K562 (cell line): Measurements from ENCODE around the gene OR5D16. TPM values are rescaled to one million over a fixed set of nuclear protein-coding genes. Genes with fewer than 3 reads are reported as not detected.

Experiments used
- ATAC-seq: fragments of 200-7000 bp; cut with Tn5 transposase; 3 replicates; pipeline ENCODE4 v1.9.1; 2020; ENCODE audit warnings: moderate library complexity
- Bru-seq: library from RNA; stranded (reverse); fragments of 400-500 nt; gene quantifications from one replicate; lab custom pipeline; 2021; lab: Mats Ljungman, UMichigan
- BruChase-seq, 2 experiments: library from RNA; stranded (reverse); fragments of 400-500 nt; gene quantifications; one replicate each; lab custom pipeline; 2021; lab: Mats Ljungman, UMichigan
- BruUV-seq: library from RNA; stranded (reverse); fragments of 400-500 nt; replicated peaks from 2 replicates; lab custom pipeline; 2021; lab: Mats Ljungman, UMichigan
- CTCF ChIA-PET: fragments of 300-600 bp; formaldehyde crosslinking; extraction: SDS; loops from one replicate; lab custom pipeline; 2021; ENCODE audit warnings: low intra/inter-chr PET ratio; lab: Yijun Ruan, JAX
- POLR2A ChIA-PET: fragments of 300-600, 350-650 bp; sonication (Branson Sonifier 250); formaldehyde crosslinking; extraction: SDS; loops from one replicate; lab custom pipeline; 2021; ENCODE audit warnings: antibody characterized with exemption, inconsistent platforms; lab: Yijun Ruan, JAX
- DNase-seq, 4 experiments: peaks; one replicate each; pipeline versions ENCODE4 v3.0.0 to v3.0.0-alpha.2; 2011 to 2018; ENCODE audit warnings: low spot score in 3 of 4, mixed read lengths in 3 of 4; ENCODE audit errors: extremely low read depth in 1 of 4
- FAIRE-seq: peaks from 2 replicates; lab custom pipeline; 2011; peaks lifted over from hg19 to GRCh38; lab: Jason Lieb, UNC
- H2AFZ ChIP-seq: 2 replicates; pipeline ENCODE4 v1.6.0; 2011; ENCODE audit warnings: low read depth, low read length, control low read depth, inconsistent platforms
- H3K27ac ChIP-seq: fragments of 200-600 bp; 3 replicates; pipeline ENCODE4 v1.8.0; 2011; ENCODE audit warnings: low read depth, mild to moderate bottlenecking, control low read depth, inconsistent platforms, low read length, moderate library complexity, mixed read lengths; ENCODE audit errors: extremely low read depth
- H3K27me3 ChIP-seq, 2 experiments: fragments of 300-600 bp in 1 of 2; 2 replicates in 1 of 2; 3 replicates in 1 of 2; pipeline versions ENCODE4 v1.6.0 to v1.8.0; 2011; ENCODE audit warnings: inconsistent platforms in 2 of 2, low read length in 2 of 2, mild to moderate bottlenecking in 1 of 2, mixed read lengths in 1 of 2, moderate library complexity in 1 of 2; ENCODE audit not compliant: control insufficient read depth in 2 of 2, insufficient read depth in 2 of 2
- H3K36me3 ChIP-seq: fragments of 300-600 bp; 3 replicates; pipeline ENCODE4 v1.8.0; 2011; ENCODE audit warnings: mild to moderate bottlenecking, low read length, inconsistent platforms; ENCODE audit not compliant: control insufficient read depth, insufficient read depth
- H3K4me1 ChIP-seq, 2 experiments: fragments of 200-600 bp in 1 of 2; replicated peaks in 1 of 2; 2 replicates in 1 of 2; 3 replicates in 1 of 2; pipeline versions ENCODE4 v1.5.1 to v1.8.0; 2011; ENCODE audit warnings: inconsistent platforms in 2 of 2, low read length in 2 of 2, mild to moderate bottlenecking in 1 of 2, mixed read lengths in 1 of 2, moderate library complexity in 1 of 2; ENCODE audit not compliant: control insufficient read depth in 2 of 2, insufficient read depth in 2 of 2
- H3K4me2 ChIP-seq: 2 replicates; pipeline ENCODE4 v1.6.1; 2011; ENCODE audit warnings: low read length, control low read depth, inconsistent platforms, mixed read lengths; ENCODE audit not compliant: insufficient read depth
- H3K4me3 ChIP-seq: fragments of 200-600 bp; sonication (generic), shearing (Covaris generic); 2 replicates; pipeline ENCODE4 v1.5.1; 2016; ENCODE audit warnings: control low read depth, inconsistent platforms
- H3K79me2 ChIP-seq: fragments of 200-600 bp; 3 replicates; pipeline ENCODE4 v1.8.0; 2011; ENCODE audit warnings: low read length, inconsistent platforms; ENCODE audit not compliant: control insufficient read depth, insufficient read depth
- H3K9ac ChIP-seq, 2 experiments: 2 replicates each; pipeline versions ENCODE4 v1.6.0 to v1.6.1; 2011; ENCODE audit warnings: low read depth in 2 of 2, low read length in 2 of 2, control low read depth in 1 of 2, inconsistent platforms in 1 of 2, mild to moderate bottlenecking in 1 of 2, mixed read lengths in 1 of 2; ENCODE audit not compliant: insufficient read depth in 1 of 2
- H3K9me1 ChIP-seq: one replicate; pipeline ENCODE4 v1.6.0; 2011; ENCODE audit warnings: inconsistent platforms, mild to moderate bottlenecking, low read length, moderate library complexity; ENCODE audit not compliant: control insufficient read depth, insufficient read depth
- H3K9me3 ChIP-seq: replicated peaks from 2 replicates; pipeline ENCODE4 v1.5.1; 2011; ENCODE audit warnings: low read depth, low read length, inconsistent platforms; ENCODE audit not compliant: control insufficient read depth, insufficient read depth
- H4K20me1 ChIP-seq: replicated peaks from 2 replicates; pipeline ENCODE4 v1.6.1; 2011; ENCODE audit warnings: low read length, inconsistent platforms, mixed read lengths; ENCODE audit not compliant: control insufficient read depth, insufficient read depth
- FOXJ3 ChIP-seq: sonication (generic); formaldehyde crosslinking; IDR thresholded peaks from 2 replicates; pipeline ENCODE4 v1.4.0; 2020; ENCODE audit warnings: mild to moderate bottlenecking, missing genetic modification reagents
- HDAC6 ChIP-seq: IDR thresholded peaks from 2 replicates; pipeline ENCODE4 v1.6.1; 2012; ENCODE audit warnings: low read depth, mild to moderate bottlenecking, control low read depth, inconsistent platforms, low read length, moderate library complexity
- ZBTB9 ChIP-seq: fragments of 450-650 bp; formaldehyde crosslinking; IDR thresholded peaks from 2 replicates; pipeline ENCODE4 v1.4.0; 2020; ENCODE audit warnings: mild to moderate bottlenecking, moderate library complexity
- ZNF165 ChIP-seq: fragments of 250-450 bp; sonication (Bioruptor Pico); IDR thresholded peaks from 2 replicates; pipeline ENCODE4 v1.4.0; 2020; ENCODE audit warnings: borderline replicate concordance
- ZNF589 ChIP-seq: fragments of 200-800 bp; sonication (Bioruptor generic); IDR thresholded peaks from 2 replicates; pipeline ENCODE4 v1.6.1; 2016; ENCODE audit warnings: low read depth, missing genetic modification characterization, missing compliant biosample characterization
- WGBS: fragments of 100-300 bp; shearing (Covaris generic); methylation state at CpG from one replicate; pipeline ENCODE4 v1.1.6; 2016; ENCODE audit warnings: low coverage, mixed read lengths; ENCODE audit not compliant: insufficient coverage; ENCODE audit errors: missing lambda C conversion rate; 5-methylcytosine and 5-hydroxymethylcytosine counted together
- in situ Hi-C: fragments of 300-500 bp; cut with MboI; formaldehyde crosslinking; loops from 4 replicates; pipeline ENCODE4 v1.15.0; 2018; ENCODE audit warnings: inconsistent platforms, mixed read lengths
- intact Hi-C: fragments of 100-400 bp; cut with micrococcal nuclease; formaldehyde crosslinking; loops from 2 replicates; pipeline ENCODE4 v1.14.2; 2022
- long read RNA-seq, 3 experiments: library from polyadenylated mRNA in 2 of 3; library from RNA in 1 of 3; unstranded in 2 of 3; stranded (forward) in 1 of 3; transcript quantifications; one replicate each; pipeline ENCODE4 v2.0.0, GENCODE V29; 2019 to 2022
- polyA minus RNA-seq, 3 experiments: library from RNA; depleted of rRNA, polyadenylated mRNA; stranded (reverse); fragments of >200 nt; gene quantifications; 2 replicates each; pipeline ENCODE4 v1.2.3, GENCODE V29; 2011
- polyA plus RNA-seq, 8 experiments: library from polyadenylated mRNA; depleted of rRNA in 4 of 8; stranded (reverse) in 5 of 8; unstranded in 3 of 8; fragments of >200 nt; fragmentation: Nextera tagmentation in 2 of 8; fragmentation: Illumina TruSeq in 1 of 8; extraction: Ambion mirVana in 2 of 8; extraction: Trizol in 1 of 8; gene quantifications; 2 replicates each; pipeline versions ENCODE4 v1.2.1 to v1.2.3, GENCODE V29; 2011 to 2014; ENCODE audit warnings: inconsistent platforms in 1 of 8, missing spikeins in 1 of 8
- total RNA-seq, 7 experiments: library from RNA; depleted of rRNA in 6 of 7; stranded (reverse); fragments of >200 nt in 6 of 7; fragmentation: Illumina TruSeq in 2 of 7; extraction: Trizol in 2 of 7; gene quantifications; 2 replicates each; pipeline versions ENCODE4 v1.2.1 to v1.2.3, GENCODE V29; 2011 to 2021; ENCODE audit warnings: low replicate concordance in 1 of 7
- TF ChIP-seq, protein P1 (sequence below): fragments of 200-800 bp; sonication (Bioruptor generic); IDR thresholded peaks from 2 replicates; pipeline ENCODE4 v1.6.1; 2017; ENCODE audit warnings: missing genetic modification characterization, missing compliant biosample characterization

The OR5D16 gene
- not detected in 2 replicates for total RNA-seq (2011; cell fraction: chromatin; rRNA removed; ENCODE audit: low replicate concordance)
- total RNA-seq (2011; cell fraction: nucleolus; rRNA removed): not detected in 2 replicates
- total RNA-seq (2011; cell fraction: nucleoplasm; rRNA removed): not detected in 2 replicates
- total RNA-seq (2014; rRNA removed): not detected in 2 replicates
- total RNA-seq (2014; rRNA removed; fragmentation: Illumina TruSeq; extraction: Trizol): not detected in 2 replicates
- total RNA-seq (2015; rRNA removed; fragmentation: Illumina TruSeq; extraction: Trizol): not detected in 2 replicates
- total RNA-seq (2021): not detected in 2 replicates
- polyA plus RNA-seq (2011; rRNA removed): not detected in 2 replicates
- not detected in 2 replicates for polyA plus RNA-seq (2011; cell fraction: cytosol; rRNA removed)
- not detected in 2 replicates for polyA plus RNA-seq (2011; cell fraction: nucleus; rRNA removed)
- polyA plus RNA-seq (2012): not detected in 2 replicates
- not detected in 2 replicates for polyA plus RNA-seq (2014; fragmentation: Illumina TruSeq; extraction: Trizol)
- not detected for polyA plus RNA-seq (2014; fragmentation: Nextera tagmentation; extraction: Ambion mirVana)
- polyA plus RNA-seq (2014; rRNA removed): not detected in 2 replicates
- not detected in 2 replicates for polyA minus RNA-seq (2011; rRNA and poly(A)+ RNA removed)
- not detected in 2 replicates for polyA minus RNA-seq (2011; cell fraction: cytosol; rRNA and poly(A)+ RNA removed)
- polyA minus RNA-seq (2011; cell fraction: nucleus; rRNA and poly(A)+ RNA removed): not detected in 2 replicates
- Bru-seq, nascent RNA: not detected
- BruChase-seq, experiment 1, labeled RNA remaining after a 2-hour chase: not detected
- not detected for BruChase-seq, experiment 2, labeled RNA remaining after a 6-hour chase
- long read RNA-seq, experiment 1: 0 reads
- long read RNA-seq, experiment 2: 0 reads
- long read RNA-seq, experiment 3: 0 reads

DNA sequence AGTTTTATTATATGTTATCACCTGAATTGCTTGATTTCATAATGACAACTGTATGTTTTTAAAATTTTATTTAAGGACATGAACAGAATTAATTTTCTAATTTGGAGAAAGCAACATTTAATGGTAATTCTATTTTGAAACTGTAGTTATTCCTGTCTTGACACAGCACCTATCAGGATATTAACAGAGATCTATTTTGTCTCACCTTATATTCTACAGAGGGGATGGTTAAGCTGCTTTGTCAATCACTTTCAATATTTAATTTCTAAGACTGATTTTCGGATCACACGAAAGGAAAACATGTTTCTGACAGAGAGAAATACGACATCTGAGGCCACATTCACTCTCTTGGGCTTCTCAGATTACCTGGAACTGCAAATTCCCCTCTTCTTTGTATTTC is at the start of gene OR5D16:
Gene OR5D16 (plus strand): TSS at position 301 of the 400 bp plus-strand sequence. CDS start 0 bp downstream, at position 301.
- Histone ChIP-seq H3K4me1 (no peaks in the 10 kb centered on the region), H3K27me3 (no peaks in the 10 kb centered on the region), H3K9me1 (no peaks in the 10 kb centered on the region), H3K36me3 (no peaks in the 10 kb centered on the region), H3K4me3 (no peak within 1 kb of the TSS), H2AFZ (no peak within 1 kb of the TSS), H3K9ac (no peak within 1 kb of the TSS), H3K27ac (no peak within 1 kb of the TSS), H3K9me3 (no peaks in the 10 kb centered on the region), H3K4me2 (no peak within 1 kb of the TSS), H3K79me2 (no peaks in the 10 kb centered on the region), H4K20me1 (no peaks in the 10 kb centered on the region)
- no peak for TF ChIP-seq ZBTB9 (CRISPR knock-in tag)
- no peak for TF ChIP-seq ZNF165 (CRISPR knock-in tag)
- TF ChIP-seq HDAC6: no peak
- no peak for TF ChIP-seq ZNF589 (CRISPR knock-in tag)
- no peak for TF ChIP-seq FOXJ3
- TF ChIP-seq, protein P1, sequence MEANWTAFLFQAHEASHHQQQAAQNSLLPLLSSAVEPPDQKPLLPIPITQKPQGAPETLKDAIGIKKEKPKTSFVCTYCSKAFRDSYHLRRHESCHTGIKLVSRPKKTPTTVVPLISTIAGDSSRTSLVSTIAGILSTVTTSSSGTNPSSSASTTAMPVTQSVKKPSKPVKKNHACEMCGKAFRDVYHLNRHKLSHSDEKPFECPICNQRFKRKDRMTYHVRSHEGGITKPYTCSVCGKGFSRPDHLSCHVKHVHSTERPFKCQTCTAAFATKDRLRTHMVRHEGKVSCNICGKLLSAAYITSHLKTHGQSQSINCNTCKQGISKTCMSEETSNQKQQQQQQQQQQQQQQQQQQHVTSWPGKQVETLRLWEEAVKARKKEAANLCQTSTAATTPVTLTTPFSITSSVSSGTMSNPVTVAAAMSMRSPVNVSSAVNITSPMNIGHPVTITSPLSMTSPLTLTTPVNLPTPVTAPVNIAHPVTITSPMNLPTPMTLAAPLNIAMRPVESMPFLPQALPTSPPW (CRISPR knock-in tag): no peak
- intact Hi-C loops (no loop called here), in situ Hi-C loops (no loop called here)
- no TSS peak for BruUV-seq
- no peak for ATAC-seq
- POLR2A ChIA-PET: no interaction called here
- 0% methylated on average over 3 of the region's 3 CpGs for WGBS
- FAIRE-seq: no peak
- CTCF ChIA-PET: no interaction called here
- no peak for DNase-seq
